Neural cell (in vitro differentiated cells): Measurements from ENCODE around the gene SLC45A1. TPM values are rescaled to one million over a fixed set of nuclear protein-coding genes. Genes with fewer than 3 reads are reported as not detected.

Experiments
- H2AFZ ChIP-seq: fragments of 200-600, 300-800 bp; sonication (generic), shearing (Covaris generic); 2 replicates; pipeline ENCODE4 v1.6.0; 2014; ENCODE audit warnings: low read depth, mild to moderate bottlenecking, antibody characterized with exemption, low read length, moderate library complexity
- H3F3A ChIP-seq: fragments of 200-600 bp; shearing (Covaris generic); 2 replicates; pipeline ENCODE4 v1.6.1; 2016; ENCODE audit warnings: mild to moderate bottlenecking, moderate library complexity, mixed read lengths, antibody characterized with exemption, low read length; ENCODE audit not compliant: insufficient read depth, poor library complexity, severe bottlenecking
- H3K27ac ChIP-seq: fragments of 200-600, 300-800 bp; sonication (generic), shearing (Covaris generic); 2 replicates; pipeline ENCODE4 v1.5.1; 2014; ENCODE audit warnings: mild to moderate bottlenecking, low read length, moderate library complexity
- H3K27me3 ChIP-seq: fragments of 300-800, 200-600 bp; sonication (generic), shearing (Covaris generic); 2 replicates; pipeline ENCODE4 v1.6.0; 2014; ENCODE audit warnings: mild to moderate bottlenecking, low read depth, low read length, moderate library complexity; ENCODE audit not compliant: insufficient read depth
- H3K36me3 ChIP-seq: fragments of 300-800, 200-600 bp; sonication (generic), shearing (Covaris generic); 2 replicates; pipeline ENCODE4 v1.5.1; 2014; ENCODE audit warnings: mild to moderate bottlenecking, antibody characterized with exemption, low read length, moderate library complexity; ENCODE audit not compliant: insufficient read depth
- H3K4me2 ChIP-seq: fragments of 300-800, 200-600 bp; sonication (generic), shearing (Covaris generic); 2 replicates; pipeline ENCODE4 v1.6.0; 2014; ENCODE audit warnings: mild to moderate bottlenecking, low read length
- H3K4me3 ChIP-seq: fragments of 300-800, 200-600 bp; sonication (generic), shearing (Covaris generic); 2 replicates; pipeline ENCODE4 v1.5.1; 2014; ENCODE audit warnings: mild to moderate bottlenecking, low read length, moderate library complexity
- H3K79me2 ChIP-seq: fragments of 200-600 bp; shearing (Covaris generic); replicated peaks from 2 replicates; pipeline ENCODE4 v1.6.0; 2014; ENCODE audit warnings: mild to moderate bottlenecking, low read length, moderate library complexity; ENCODE audit not compliant: insufficient read depth
- H3K9ac ChIP-seq: fragments of 300-800, 200-600 bp; sonication (generic), shearing (Covaris generic); 2 replicates; pipeline ENCODE4 v1.6.1; 2016; ENCODE audit warnings: mild to moderate bottlenecking, low read length, mixed read lengths
- H3K9me2 ChIP-seq: fragments of 200-600 bp; shearing (Covaris generic); 2 replicates; pipeline ENCODE4 v1.6.1; 2016; ENCODE audit warnings: mild to moderate bottlenecking, low read length, mixed read lengths; ENCODE audit not compliant: insufficient read depth
- H3K9me3 ChIP-seq: fragments of 200-600, 300-800 bp; sonication (generic), shearing (Covaris generic); 2 replicates; pipeline ENCODE4 v1.6.1; 2016; ENCODE audit warnings: mild to moderate bottlenecking, mixed run types, low read length, moderate library complexity, mixed read lengths
- H4K20me1 ChIP-seq: fragments of 200-600 bp; shearing (Covaris generic); 2 replicates; pipeline ENCODE4 v1.6.1; 2016; ENCODE audit warnings: mild to moderate bottlenecking, mixed run types; ENCODE audit not compliant: insufficient read depth
- CTCF ChIP-seq: fragments of 450-650 bp; IDR thresholded peaks from 2 replicates; pipeline ENCODE4 v1.5.1; 2014; ENCODE audit warnings: antibody characterized with exemption, mild to moderate bottlenecking, moderate library complexity; ENCODE audit not compliant: poor library complexity, severe bottlenecking
- EP300 ChIP-seq: fragments of 450-650 bp; conservative IDR thresholded peaks from 2 replicates; pipeline ENCODE4 v1.6.1; 2014; ENCODE audit warnings: antibody characterized with exemption, mild to moderate bottlenecking, moderate library complexity; ENCODE audit not compliant: poor library complexity, severe bottlenecking
- EZH2 ChIP-seq: fragments of 200-600, 300-800 bp; shearing (Covaris generic), sonication (generic); IDR thresholded peaks from 2 replicates; pipeline ENCODE4 v1.6.1; 2014; ENCODE audit warnings: antibody characterized with exemption, low read length, borderline replicate concordance, mild to moderate bottlenecking; ENCODE audit not compliant: insufficient read depth, poor library complexity, severe bottlenecking
- MXI1 ChIP-seq: fragments of 450-650 bp; conservative IDR thresholded peaks from 2 replicates; pipeline ENCODE4 v1.6.1; 2014; ENCODE audit warnings: antibody characterized with exemption, mild to moderate bottlenecking; ENCODE audit not compliant: poor library complexity, severe bottlenecking
- POLR2AphosphoS5 ChIP-seq: IDR thresholded peaks from 2 replicates; pipeline ENCODE4 v1.6.1; 2012
- RAD21 ChIP-seq: fragments of 450-650 bp; conservative IDR thresholded peaks from 2 replicates; pipeline ENCODE4 v1.6.1; 2014; ENCODE audit warnings: antibody characterized with exemption, mild to moderate bottlenecking, moderate library complexity
- SMC3 ChIP-seq: fragments of 450-650 bp; conservative IDR thresholded peaks from 2 replicates; pipeline ENCODE4 v1.6.1; 2014; ENCODE audit warnings: antibody characterized with exemption, mild to moderate bottlenecking, moderate library complexity; ENCODE audit not compliant: poor library complexity
- TAF1 ChIP-seq: IDR thresholded peaks from 2 replicates; pipeline ENCODE4 v1.6.1; 2012; ENCODE audit warnings: low read depth
- polyA plus RNA-seq: library from polyadenylated mRNA; depleted of rRNA; stranded (reverse); fragments of >200 nt; gene quantifications from 2 replicates; pipeline ENCODE4 v1.2.3, GENCODE V29; 2014
- TF ChIP-seq, protein P1 (sequence below): IDR thresholded peaks from 2 replicates; pipeline ENCODE4 v1.6.1; 2012; ENCODE audit warnings: borderline replicate concordance

Gene SLC45A1
- polyA plus RNA-seq, 1 donor from 2014 or later = 7.1 TPM

GRCh38 chr1:8329858-8330257, 11.9 kb downstream of the SLC45A1 start:
- H3K27ac ChIP-seq = no peak overlapping the region
- H2AFZ ChIP-seq = no peak overlapping the region
- TF ChIP-seq, protein P1, sequence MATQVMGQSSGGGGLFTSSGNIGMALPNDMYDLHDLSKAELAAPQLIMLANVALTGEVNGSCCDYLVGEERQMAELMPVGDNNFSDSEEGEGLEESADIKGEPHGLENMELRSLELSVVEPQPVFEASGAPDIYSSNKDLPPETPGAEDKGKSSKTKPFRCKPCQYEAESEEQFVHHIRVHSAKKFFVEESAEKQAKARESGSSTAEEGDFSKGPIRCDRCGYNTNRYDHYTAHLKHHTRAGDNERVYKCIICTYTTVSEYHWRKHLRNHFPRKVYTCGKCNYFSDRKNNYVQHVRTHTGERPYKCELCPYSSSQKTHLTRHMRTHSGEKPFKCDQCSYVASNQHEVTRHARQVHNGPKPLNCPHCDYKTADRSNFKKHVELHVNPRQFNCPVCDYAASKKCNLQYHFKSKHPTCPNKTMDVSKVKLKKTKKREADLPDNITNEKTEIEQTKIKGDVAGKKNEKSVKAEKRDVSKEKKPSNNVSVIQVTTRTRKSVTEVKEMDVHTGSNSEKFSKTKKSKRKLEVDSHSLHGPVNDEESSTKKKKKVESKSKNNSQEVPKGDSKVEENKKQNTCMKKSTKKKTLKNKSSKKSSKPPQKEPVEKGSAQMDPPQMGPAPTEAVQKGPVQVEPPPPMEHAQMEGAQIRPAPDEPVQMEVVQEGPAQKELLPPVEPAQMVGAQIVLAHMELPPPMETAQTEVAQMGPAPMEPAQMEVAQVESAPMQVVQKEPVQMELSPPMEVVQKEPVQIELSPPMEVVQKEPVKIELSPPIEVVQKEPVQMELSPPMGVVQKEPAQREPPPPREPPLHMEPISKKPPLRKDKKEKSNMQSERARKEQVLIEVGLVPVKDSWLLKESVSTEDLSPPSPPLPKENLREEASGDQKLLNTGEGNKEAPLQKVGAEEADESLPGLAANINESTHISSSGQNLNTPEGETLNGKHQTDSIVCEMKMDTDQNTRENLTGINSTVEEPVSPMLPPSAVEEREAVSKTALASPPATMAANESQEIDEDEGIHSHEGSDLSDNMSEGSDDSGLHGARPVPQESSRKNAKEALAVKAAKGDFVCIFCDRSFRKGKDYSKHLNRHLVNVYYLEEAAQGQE = no peak
- TF ChIP-seq TAF1 (no peak), POLR2AphosphoS5 (no peak), CTCF (no peak), RAD21 (no peak), MXI1 (no peak), EP300 (no peak), EZH2 (no peak), SMC3 (no peak)
- no peak overlapping the region for H3K4me3 ChIP-seq
- H3K79me2 ChIP-seq = no peaks in the 10 kb centered on the region
- H3K9ac ChIP-seq = no peak overlapping the region
- H4K20me1 ChIP-seq = no peaks in the 10 kb centered on the region
- peaks cover 21% of the 10 kb centered on the region for H3K36me3 ChIP-seq
- no peak overlapping the region for H3K4me2 ChIP-seq
- no peaks in the 10 kb centered on the region for H3F3A ChIP-seq
- H3K9me3 ChIP-seq = no peaks in the 10 kb centered on the region
- H3K27me3 ChIP-seq = no peaks in the 10 kb centered on the region
- H3K9me2 ChIP-seq = no peaks in the 10 kb centered on the region

DNA sequence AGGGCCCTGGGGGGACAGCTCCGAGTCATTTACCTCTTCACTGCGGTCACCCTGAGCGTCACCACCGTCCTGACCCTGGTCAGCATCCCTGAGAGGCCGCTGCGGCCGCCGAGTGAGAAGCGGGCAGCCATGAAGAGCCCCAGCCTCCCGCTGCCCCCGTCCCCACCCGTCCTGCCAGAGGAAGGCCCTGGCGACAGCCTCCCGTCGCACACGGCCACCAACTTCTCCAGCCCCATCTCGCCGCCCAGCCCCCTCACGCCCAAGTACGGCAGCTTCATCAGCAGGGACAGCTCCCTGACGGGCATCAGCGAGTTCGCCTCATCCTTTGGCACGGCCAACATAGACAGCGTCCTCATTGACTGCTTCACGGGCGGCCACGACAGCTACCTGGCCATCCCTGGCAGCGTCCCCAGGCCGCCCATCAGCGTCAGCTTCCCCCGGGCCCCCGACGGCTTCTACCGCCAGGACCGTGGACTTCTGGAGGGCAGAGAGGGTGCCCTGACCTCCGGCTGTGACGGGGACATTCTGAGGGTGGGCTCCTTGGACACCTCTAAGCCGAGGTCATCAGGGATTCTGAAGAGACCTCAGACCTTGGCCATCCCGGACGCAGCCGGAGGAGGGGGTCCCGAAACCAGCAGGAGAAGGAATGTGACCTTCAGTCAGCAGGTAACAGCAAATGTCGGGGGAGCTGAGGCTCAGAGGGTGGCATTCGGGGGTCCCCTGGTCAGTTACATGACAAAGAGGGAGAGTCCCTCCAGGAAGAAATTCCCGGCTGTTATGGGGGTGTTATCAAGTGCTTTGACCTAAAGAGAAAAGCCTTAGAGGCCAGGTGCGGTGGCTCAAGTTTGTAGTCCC, 12.6 kb downstream of the SLC45A1 start:
- Histone ChIP-seq H3K4me2 (no peak overlapping the region), H3K4me3 (no peak overlapping the region), H3F3A (no peaks in the 10 kb centered on the region), H3K9me3 (no peaks in the 10 kb centered on the region), H3K27ac (no peak overlapping the region), H2AFZ (no peak overlapping the region), H4K20me1 (no peaks in the 10 kb centered on the region), H3K9me2 (no peaks in the 10 kb centered on the region), H3K27me3 (no peaks in the 10 kb centered on the region), H3K9ac (no peak overlapping the region), H3K79me2 (no peaks in the 10 kb centered on the region), H3K36me3 (peaks cover 21% of the 10 kb centered on the region)
- TF ChIP-seq RAD21 (no peak), TAF1 (no peak), MXI1 (no peak)
